H1 (cell line): ENCODE results near the gene ADTRP. TPM values are rescaled to one million over a fixed set of nuclear protein-coding genes. Genes with fewer than 3 reads are reported as not detected.
"Not testable (repeated sequence)": the region's sequence is repeated elsewhere in the genome, so short reads cannot be mapped to it uniquely, and the experiment has no call there.

Source experiments
- CTCF ChIA-PET: fragments of 300-600 bp; sonication (Branson Sonifier 250); formaldehyde crosslinking; loops from one replicate; lab custom pipeline; 2021; ENCODE audit not compliant: partially characterized antibody; lab: Charles Lee
- POLR2A ChIA-PET: fragments of 300-600 bp; sonication (Branson Sonifier 250); formaldehyde crosslinking; loops from one replicate; lab custom pipeline; 2021; ENCODE audit warnings: inconsistent platforms; ENCODE audit not compliant: partially characterized antibody; lab: Charles Lee
- DNase-seq, 2 experiments: peaks; one replicate each; pipeline versions ENCODE4 v3.0.0 to v3.0.0-alpha.2; 2010 to 2022; ENCODE audit warnings: low spot score in 2 of 2, low read depth in 1 of 2, mixed read lengths in 1 of 2
- FAIRE-seq: peaks from 2 replicates; lab custom pipeline; 2011; peaks lifted over from hg19 to GRCh38; lab: Jason Lieb, UNC
- H2AFZ ChIP-seq: 2 replicates; pipeline ENCODE4 v1.8.1; 2012; ENCODE audit warnings: low read length, inconsistent platforms
- H2AK5ac ChIP-seq: 2 replicates; pipeline ENCODE4 v1.6.1; 2013; ENCODE audit warnings: low read depth, low read length
- H2BK120ac ChIP-seq: replicated peaks from 2 replicates; pipeline ENCODE3; 2013; ENCODE audit warnings: low read depth, low read length, inconsistent platforms
- H2BK12ac ChIP-seq: 2 replicates; pipeline ENCODE4 v1.6.1; 2013; ENCODE audit warnings: low read depth, low read length
- H2BK15ac ChIP-seq: 2 replicates; pipeline ENCODE4 v1.6.1; 2013; ENCODE audit warnings: low read length
- H2BK20ac ChIP-seq: 2 replicates; pipeline ENCODE4 v1.6.1; 2013; ENCODE audit warnings: low read length
- H2BK5ac ChIP-seq: 2 replicates; pipeline ENCODE4 v1.6.1; 2013; ENCODE audit warnings: low read depth, low read length
- H3K14ac ChIP-seq: 2 replicates; pipeline ENCODE4 v1.6.1; 2013; ENCODE audit warnings: inconsistent platforms; ENCODE audit not compliant: insufficient read length
- H3K18ac ChIP-seq: 2 replicates; pipeline ENCODE4 v1.6.1; 2013; ENCODE audit warnings: low read length; ENCODE audit errors: extremely low read depth
- H3K23ac ChIP-seq: 2 replicates; pipeline ENCODE4 v1.6.1; 2013; ENCODE audit warnings: inconsistent platforms; ENCODE audit not compliant: insufficient read length
- H3K23me2 ChIP-seq: 2 replicates; pipeline ENCODE4 v1.6.1; 2013; ENCODE audit warnings: low read depth, low read length
- H3K27ac ChIP-seq: 2 replicates; pipeline ENCODE4 v1.6.1; 2011; ENCODE audit warnings: low read depth, low read length, inconsistent platforms
- H3K27me3 ChIP-seq, 4 experiments: replicated peaks in 1 of 4; 1 replicate in 1 of 4; 2 replicates in 3 of 4; pipeline versions ENCODE4 v1.6.1 to v1.8.1; 2011 to 2013; ENCODE audit warnings: low read length in 3 of 4, mild to moderate bottlenecking in 3 of 4, inconsistent platforms in 2 of 4, mixed read lengths in 2 of 4, moderate library complexity in 1 of 4; ENCODE audit not compliant: control insufficient read depth in 3 of 4, insufficient read depth in 3 of 4; ENCODE audit errors: extremely low read depth in 1 of 4
- H3K36me3 ChIP-seq, 4 experiments: 2 replicates each; pipeline versions ENCODE4 v1.6.1 to v1.8.1; 2011 to 2013; ENCODE audit warnings: mild to moderate bottlenecking in 4 of 4, low read length in 3 of 4, moderate library complexity in 2 of 4, control low read depth in 1 of 4, inconsistent platforms in 1 of 4; ENCODE audit not compliant: insufficient read depth in 4 of 4, control insufficient read depth in 2 of 4
- H3K4ac ChIP-seq: replicated peaks from 2 replicates; pipeline ENCODE3; 2013; ENCODE audit warnings: low read length, low read depth, mixed read lengths, inconsistent platforms; ENCODE audit not compliant: insufficient read length
- H3K4me1 ChIP-seq, 4 experiments: replicated peaks in 1 of 4; 1 replicate in 1 of 4; 2 replicates in 3 of 4; pipeline versions ENCODE4 v1.6.1 to v1.8.1; 2011 to 2013; ENCODE audit warnings: low read length in 3 of 4, inconsistent platforms in 2 of 4, mixed read lengths in 1 of 4; ENCODE audit not compliant: insufficient read depth in 4 of 4, control insufficient read depth in 3 of 4
- H3K4me2 ChIP-seq, 2 experiments: 2 replicates each; pipeline versions ENCODE4 v1.6.1 to v1.8.1; 2011 to 2013; ENCODE audit warnings: low read depth in 2 of 2, low read length in 2 of 2, control low read depth in 1 of 2, inconsistent platforms in 1 of 2, mild to moderate bottlenecking in 1 of 2; ENCODE audit not compliant: insufficient read depth in 1 of 2
- H3K4me3 ChIP-seq, 4 experiments: fragments of 200-600, 300-600 bp in 1 of 4; sonication (generic), shearing (Covaris generic), sonication (Bioruptor Twin) in 1 of 4; 2 replicates each; pipeline versions ENCODE4 v1.5.1 to v1.8.1; 2011 to 2016; ENCODE audit warnings: low read length in 4 of 4, low read depth in 3 of 4, control low read depth in 2 of 4, inconsistent platforms in 2 of 4, mild to moderate bottlenecking in 2 of 4, mixed read lengths in 1 of 4, moderate library complexity in 1 of 4; ENCODE audit not compliant: insufficient read depth in 2 of 4; ENCODE audit errors: extremely low read depth in 1 of 4
- H3K56ac ChIP-seq: replicated peaks from 2 replicates; pipeline ENCODE3; 2013; ENCODE audit warnings: low read depth, mild to moderate bottlenecking, mixed read lengths, low read length, inconsistent platforms; ENCODE audit not compliant: insufficient read length
- H3K79me1 ChIP-seq: 2 replicates; pipeline ENCODE4 v1.6.1; 2013; ENCODE audit warnings: low read depth, low read length, control low read depth
- H3K79me2 ChIP-seq, 2 experiments: 2 replicates each; pipeline versions ENCODE4 v1.6.1 to v1.8.1; 2012 to 2013; ENCODE audit warnings: low read length in 2 of 2, mild to moderate bottlenecking in 2 of 2, inconsistent platforms in 1 of 2; ENCODE audit not compliant: insufficient read depth in 2 of 2, control insufficient read depth in 1 of 2
- H3K9ac ChIP-seq, 4 experiments: replicated peaks in 1 of 4; 1 replicate in 1 of 4; 2 replicates in 3 of 4; pipeline versions ENCODE4 v1.6.1 to v1.8.1; 2011 to 2013; ENCODE audit warnings: low read depth in 3 of 4, low read length in 3 of 4, control low read depth in 2 of 4, mild to moderate bottlenecking in 2 of 4, moderate library complexity in 2 of 4, inconsistent platforms in 1 of 4; ENCODE audit errors: extremely low read depth in 1 of 4
- H3K9me3 ChIP-seq, 2 experiments: 2 replicates each; pipeline versions ENCODE4 v1.6.1 to v1.8.1; 2012 to 2013; ENCODE audit warnings: mild to moderate bottlenecking in 2 of 2, moderate library complexity in 2 of 2, control low read depth in 1 of 2, inconsistent platforms in 1 of 2, low read depth in 1 of 2, low read length in 1 of 2, mixed read lengths in 1 of 2; ENCODE audit not compliant: insufficient read depth in 2 of 2
- H4K20me1 ChIP-seq, 2 experiments: replicated peaks in 1 of 2; 2 replicates each; pipeline versions ENCODE3 to v1.8.1; 2011 to 2013; ENCODE audit warnings: inconsistent platforms in 2 of 2, low read length in 2 of 2, mild to moderate bottlenecking in 1 of 2; ENCODE audit not compliant: insufficient read depth in 2 of 2, control insufficient read depth in 1 of 2
- H4K5ac ChIP-seq: 2 replicates; pipeline ENCODE4 v1.6.1; 2013; ENCODE audit warnings: low read length, low read depth, mixed read lengths, inconsistent platforms; ENCODE audit not compliant: insufficient read length
- H4K8ac ChIP-seq: 2 replicates; pipeline ENCODE4 v1.8.0; 2013; ENCODE audit warnings: mild to moderate bottlenecking, moderate library complexity, low read length, inconsistent platforms; ENCODE audit not compliant: insufficient read depth; ENCODE audit errors: extremely low read depth
- H4K91ac ChIP-seq: replicated peaks from 2 replicates; pipeline ENCODE3; 2013; ENCODE audit warnings: low read length, mixed read lengths, inconsistent platforms; ENCODE audit not compliant: insufficient read length
- WGBS, 2 experiments: shearing (Covaris generic) in 1 of 2; methylation state at CpG; one replicate each; pipeline versions ENCODE4 v1.1.6 to v1.1.7; 2013 to 2015; ENCODE audit warnings: low lambda C conversion rate in 2 of 2, mixed read lengths in 2 of 2, inconsistent platforms in 1 of 2, low coverage in 1 of 2, missing lambda C conversion rate in 1 of 2; ENCODE audit not compliant: insufficient replicate concordance in 2 of 2, insufficient coverage in 1 of 2, insufficient read length in 1 of 2; ENCODE audit errors: extremely low coverage in 1 of 2, missing lambda C conversion rate in 1 of 2; 5-methylcytosine and 5-hydroxymethylcytosine counted together
- polyA plus RNA-seq, 7 experiments: library from polyadenylated mRNA; depleted of rRNA in 3 of 7; stranded (reverse) in 5 of 7; unstranded in 2 of 7; fragments of >200 nt in 5 of 7; fragments of 200-250 nt in 2 of 7; gene quantifications; 1 replicate in 5 of 7; 2 replicates in 1 of 7; 4 replicates in 1 of 7; pipeline versions ENCODE4 v1.2.1 to v1.2.3, GENCODE V29; 2011 to 2013; ENCODE audit warnings: missing spikeins in 2 of 7, mixed read lengths in 2 of 7
- total RNA-seq: library from RNA; stranded (reverse); fragmentation: NEBNext Ultra II Directional; extraction: Animal tissue kit (Norgen Biotek cat#: 25700); gene quantifications from 2 replicates; pipeline ENCODE4 v1.2.1, GENCODE V29; 2021

Gene ADTRP
- total and polyA plus RNA-seq, 2 of the 8 experiments (the other 6 are each of a cell fraction or from before 2014, with no cell fraction given), result 0.08 to 0.45 TPM

DNA sequence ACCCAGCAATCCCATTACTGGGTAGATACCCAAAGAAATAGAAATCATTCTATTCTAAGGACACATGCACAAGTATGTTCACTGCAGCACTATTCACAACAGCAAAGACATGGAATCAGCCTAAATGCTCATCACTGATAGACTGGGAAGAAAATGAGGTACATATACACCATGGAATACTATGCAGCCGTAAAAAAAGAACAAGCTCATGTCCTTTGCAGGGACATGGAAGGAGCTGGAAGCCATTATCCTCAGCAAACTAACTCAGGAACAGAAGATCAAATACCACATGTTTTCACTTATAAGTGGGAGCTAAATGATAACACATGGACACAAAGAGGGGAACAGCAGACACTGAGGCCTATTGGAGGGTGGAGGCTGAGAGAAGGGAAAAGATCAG lies 89.2 kb downstream of the ADTRP start:
- FAIRE-seq, H2BK5ac ChIP-seq, H3K4me2 ChIP-seq: not testable (repeated sequence)

More for the DNA sequence above, 89.2 kb downstream of the ADTRP start:
- H3K4me3 ChIP-seq, H2BK20ac ChIP-seq, H4K8ac ChIP-seq, H2BK120ac ChIP-seq, DNase-seq, H3K56ac ChIP-seq, H2BK12ac ChIP-seq, H3K14ac ChIP-seq, H3K4ac ChIP-seq, H4K91ac ChIP-seq, H3K9me3 ChIP-seq, H2AFZ ChIP-seq, H3K79me1 ChIP-seq, H3K23ac ChIP-seq, H3K18ac ChIP-seq, H3K9ac ChIP-seq, H2BK15ac ChIP-seq, H4K20me1 ChIP-seq, H3K27me3 ChIP-seq, H3K23me2 ChIP-seq, H2AK5ac ChIP-seq, POLR2A ChIA-PET, H3K79me2 ChIP-seq, H3K36me3 ChIP-seq, H4K5ac ChIP-seq, H3K27ac ChIP-seq: not testable (repeated sequence)
- CTCF ChIA-PET, result interaction anchor here (1.3 to 1.4 kb wide), 3 partner anchors 12 to 93 kb away, joined by 3 read pairs; no protein-coding TSS in a partner anchor
- peaks cover 0 to 12% (median 2%) of the 10 kb centered on the region in 4 experiments; a peak in 4 of 7 replicates for H3K4me1 ChIP-seq
- 92% methylated on average over 1 of the region's 1 CpG; no CpG with 5 or more reads in 1 of the 2 experiments for WGBS, 2 experiments
